ENCODE measurements around the gene FAM120A. TPM values are rescaled to one million over a fixed set of nuclear protein-coding genes. Genes with fewer than 3 reads are reported as not detected.

The FAM120A gene
- total and polyA plus RNA-seq, 9 of the 15 experiments (the other 6 are each of a cell fraction or from before 2014, with no cell fraction given), result 8.7 to 71.0 (median 42.2) TPM

GRCh38 chr9:93505541-93506132 is 54.2 kb downstream of the FAM120A start (continued):
- TF ChIP-seq, protein P1, sequence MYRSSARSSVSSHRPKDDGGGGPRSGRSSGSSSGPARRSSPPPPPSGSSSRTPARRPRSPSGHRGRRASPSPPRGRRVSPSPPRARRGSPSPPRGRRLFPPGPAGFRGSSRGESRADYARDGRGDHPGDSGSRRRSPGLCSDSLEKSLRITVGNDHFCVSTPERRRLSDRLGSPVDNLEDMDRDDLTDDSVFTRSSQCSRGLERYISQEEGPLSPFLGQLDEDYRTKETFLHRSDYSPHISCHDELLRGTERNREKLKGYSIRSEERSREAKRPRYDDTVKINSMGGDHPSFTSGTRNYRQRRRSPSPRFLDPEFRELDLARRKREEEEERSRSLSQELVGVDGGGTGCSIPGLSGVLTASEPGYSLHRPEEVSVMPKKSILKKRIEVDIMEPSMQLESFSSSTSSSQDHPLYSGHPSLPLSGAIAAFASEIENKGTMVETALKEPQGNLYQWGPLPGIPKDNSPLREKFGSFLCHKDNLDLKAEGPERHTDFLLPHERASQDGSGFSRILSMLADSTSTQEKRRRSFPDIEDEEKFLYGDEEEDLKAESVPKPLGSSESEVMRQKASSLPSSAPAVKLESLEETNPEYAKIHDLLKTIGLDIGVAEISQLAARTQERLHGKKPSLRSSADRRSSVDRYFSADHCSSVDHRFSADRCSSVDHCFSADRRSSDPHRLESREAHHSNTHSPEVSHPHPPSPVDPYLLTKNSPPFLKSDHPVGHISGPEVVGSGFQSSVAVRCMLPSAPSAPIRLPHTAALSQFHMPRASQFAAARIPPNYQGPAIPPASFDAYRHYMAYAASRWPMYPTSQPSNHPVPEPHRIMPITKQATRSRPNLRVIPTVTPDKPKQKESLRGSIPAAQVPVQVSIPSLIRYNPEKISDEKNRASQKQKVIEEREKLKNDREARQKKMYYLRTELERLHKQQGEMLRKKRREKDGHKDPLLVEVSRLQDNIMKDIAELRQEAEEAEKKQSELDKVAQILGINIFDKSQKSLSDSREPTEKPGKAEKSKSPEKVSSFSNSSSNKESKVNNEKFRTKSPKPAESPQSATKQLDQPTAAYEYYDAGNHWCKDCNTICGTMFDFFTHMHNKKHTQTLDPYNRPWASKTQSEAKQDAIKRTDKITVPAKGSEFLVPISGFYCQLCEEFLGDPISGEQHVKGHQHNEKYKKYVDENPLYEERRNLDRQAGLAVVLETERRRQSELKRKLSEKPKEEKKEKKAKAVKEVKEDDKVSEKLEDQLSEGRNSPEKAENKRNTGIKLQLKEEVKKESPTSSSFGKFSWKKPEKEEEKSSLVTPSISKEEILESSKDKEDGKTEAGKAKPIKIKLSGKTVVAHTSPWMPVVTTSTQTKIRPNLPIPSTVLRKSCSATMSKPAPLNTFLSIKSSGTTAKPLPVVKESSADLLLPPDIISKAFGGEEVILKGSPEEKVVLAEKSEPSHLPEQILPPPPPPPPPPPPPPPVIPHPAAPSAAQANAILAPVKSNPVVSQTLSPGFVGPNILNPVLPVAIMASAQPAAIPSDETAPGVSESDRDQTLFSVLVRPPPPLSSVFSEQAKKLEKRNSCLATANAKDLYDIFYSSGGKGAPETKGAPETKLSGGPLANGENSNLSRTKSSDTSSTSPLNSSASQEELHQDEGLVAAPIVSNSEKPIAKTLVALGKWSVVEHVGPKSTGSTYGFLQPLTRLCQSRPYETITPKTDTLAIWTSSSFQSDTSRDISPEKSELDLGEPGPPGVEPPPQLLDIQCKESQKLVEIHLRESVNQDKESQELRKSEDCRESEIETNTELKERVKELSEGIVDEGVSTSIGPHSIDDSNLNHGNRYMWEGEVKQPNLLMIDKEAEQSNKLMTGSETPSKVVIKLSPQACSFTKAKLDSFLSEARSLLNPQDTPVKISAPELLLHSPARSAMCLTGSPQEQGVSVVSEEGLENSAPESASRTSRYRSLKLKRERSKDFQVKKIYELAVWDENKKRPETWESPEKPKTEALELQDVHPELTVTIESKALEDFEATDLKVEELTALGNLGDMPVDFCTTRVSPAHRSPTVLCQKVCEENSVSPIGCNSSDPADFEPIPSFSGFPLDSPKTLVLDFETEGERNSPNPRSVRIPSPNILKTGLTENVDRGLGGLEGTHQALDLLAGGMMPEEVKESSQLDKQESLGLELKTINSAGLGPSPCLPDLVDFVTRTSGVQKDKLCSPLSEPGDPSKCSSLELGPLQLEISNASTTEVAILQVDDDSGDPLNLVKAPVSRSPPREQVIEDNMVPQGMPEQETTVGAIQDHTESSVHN (IDR thresholded peaks at IDR 0.05; ENCODE audit: borderline replicate concordance in 1 of 2, low read depth in 1 of 2), result no peak
